ENCODE data around the gene OR51B2.

Gene OR51B2

DNA sequence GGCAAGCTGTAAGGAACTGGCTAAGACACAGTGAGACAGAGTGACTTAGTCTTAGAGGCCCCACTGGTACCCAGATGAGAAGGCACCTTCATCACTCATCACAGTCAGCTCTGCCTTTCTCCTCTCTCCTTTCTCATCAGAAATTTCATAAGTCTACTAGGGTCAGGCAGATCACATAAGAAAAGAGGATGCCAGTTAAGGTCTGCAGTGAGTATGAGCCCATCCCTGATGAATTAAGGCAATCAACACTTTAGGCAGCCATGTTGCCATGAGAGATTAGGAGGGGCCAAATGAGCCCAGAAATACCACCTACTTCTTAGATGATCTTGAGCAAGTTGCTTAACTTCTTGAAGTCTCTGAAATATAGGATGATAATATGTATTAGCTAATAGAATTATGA, 42.5 kb downstream of the OR51B2 start:
- no peak for DNase-seq

DNA sequence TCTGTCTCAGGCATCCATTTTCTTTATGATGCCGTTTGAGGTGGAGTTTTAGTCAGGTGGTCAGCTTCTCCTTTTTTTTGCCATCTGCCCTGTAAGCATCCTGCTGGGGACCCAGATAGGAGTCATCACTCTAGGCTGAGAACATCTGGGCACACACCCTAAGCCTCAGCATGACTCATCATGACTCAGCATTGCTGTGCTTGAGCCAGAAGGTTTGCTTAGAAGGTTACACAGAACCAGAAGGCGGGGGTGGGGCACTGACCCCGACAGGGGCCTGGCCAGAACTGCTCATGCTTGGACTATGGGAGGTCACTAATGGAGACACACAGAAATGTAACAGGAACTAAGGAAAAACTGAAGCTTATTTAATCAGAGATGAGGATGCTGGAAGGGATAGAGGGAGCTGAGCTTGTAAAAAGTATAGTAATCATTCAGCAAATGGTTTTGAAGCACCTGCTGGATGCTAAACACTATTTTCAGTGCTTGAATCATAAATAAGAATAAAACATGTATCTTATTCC, 43.5 kb downstream of the OR51B2 start:
- DNase-seq, result peak; percentile 16

DNA sequence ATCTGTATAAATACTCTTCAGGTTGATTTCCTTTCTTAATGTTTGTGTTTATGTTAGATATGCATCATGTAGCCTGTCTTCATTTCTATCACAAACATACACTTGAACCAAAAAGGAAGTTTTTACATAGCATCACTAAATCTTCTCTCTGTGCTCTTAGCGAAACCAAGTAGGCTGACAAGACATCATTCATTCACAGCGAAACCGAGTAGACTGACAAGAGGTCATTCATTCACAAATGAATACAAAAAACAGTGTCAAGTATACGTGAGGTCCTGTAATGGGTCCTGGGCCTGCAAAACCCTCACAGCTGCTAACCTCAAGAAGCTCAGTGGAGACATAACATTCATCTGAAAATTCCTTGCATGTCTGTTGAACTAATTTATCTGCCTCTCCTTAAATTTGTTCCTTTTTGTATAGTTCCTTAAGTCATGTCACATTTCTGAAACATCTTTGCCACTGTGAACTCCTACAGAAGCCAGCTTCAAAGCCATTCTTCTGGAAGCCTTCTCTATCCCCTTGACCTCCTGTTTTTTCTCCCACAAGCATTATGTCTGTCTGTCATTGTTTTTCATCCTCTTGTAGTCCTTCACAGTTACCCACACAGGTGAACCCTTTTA, 44.5 kb downstream of the OR51B2 start:
- DNase-seq, result no peak

DNA sequence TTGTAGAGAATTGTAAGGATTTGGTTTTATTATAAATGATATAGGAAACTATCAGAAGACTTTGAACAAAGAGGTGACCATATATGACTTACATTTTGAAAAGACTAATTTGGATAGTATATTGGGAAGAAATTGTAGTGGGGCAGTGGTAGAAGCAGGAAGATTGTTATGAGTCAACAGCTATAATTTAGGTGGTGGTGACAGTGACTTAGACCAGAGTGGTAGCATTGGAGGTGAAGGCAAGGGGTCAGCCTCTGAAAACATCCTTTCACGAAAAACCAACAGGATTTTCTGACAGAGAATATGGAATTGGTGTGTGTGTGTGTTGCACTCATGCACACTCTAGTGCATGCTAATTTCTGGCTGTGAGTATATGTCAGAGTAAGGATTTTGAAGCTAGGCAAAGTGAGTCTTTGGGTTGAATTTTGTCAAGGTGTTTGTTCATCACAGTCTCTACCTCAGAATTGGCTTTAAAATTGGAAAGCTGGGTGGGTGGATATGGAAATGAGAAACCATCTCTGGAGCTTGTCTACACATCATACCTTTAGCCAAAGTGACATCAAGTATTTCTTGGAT, 46.2 kb downstream of the OR51B2 start:
- DNase-seq, result no peak

DNA sequence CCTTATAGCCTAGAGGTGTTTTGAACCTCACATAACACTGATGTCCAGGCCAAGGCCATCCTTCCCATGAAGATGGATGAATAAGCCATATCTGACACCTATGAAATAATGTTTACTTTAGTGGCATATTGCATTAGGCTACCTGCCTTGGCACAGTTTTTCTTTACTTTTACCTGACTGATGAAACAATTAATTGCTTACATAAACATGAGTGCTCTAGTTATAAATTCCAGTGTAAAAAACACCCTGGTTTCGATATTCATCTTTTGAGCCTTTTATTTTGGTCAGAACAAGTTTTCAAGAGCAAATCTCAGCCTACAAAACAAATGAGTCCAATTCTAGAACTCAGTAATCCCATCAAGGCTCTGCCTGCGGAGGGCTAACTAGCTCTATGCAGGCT, 47.4 kb downstream of the OR51B2 start:
- no peak for DNase-seq

DNA sequence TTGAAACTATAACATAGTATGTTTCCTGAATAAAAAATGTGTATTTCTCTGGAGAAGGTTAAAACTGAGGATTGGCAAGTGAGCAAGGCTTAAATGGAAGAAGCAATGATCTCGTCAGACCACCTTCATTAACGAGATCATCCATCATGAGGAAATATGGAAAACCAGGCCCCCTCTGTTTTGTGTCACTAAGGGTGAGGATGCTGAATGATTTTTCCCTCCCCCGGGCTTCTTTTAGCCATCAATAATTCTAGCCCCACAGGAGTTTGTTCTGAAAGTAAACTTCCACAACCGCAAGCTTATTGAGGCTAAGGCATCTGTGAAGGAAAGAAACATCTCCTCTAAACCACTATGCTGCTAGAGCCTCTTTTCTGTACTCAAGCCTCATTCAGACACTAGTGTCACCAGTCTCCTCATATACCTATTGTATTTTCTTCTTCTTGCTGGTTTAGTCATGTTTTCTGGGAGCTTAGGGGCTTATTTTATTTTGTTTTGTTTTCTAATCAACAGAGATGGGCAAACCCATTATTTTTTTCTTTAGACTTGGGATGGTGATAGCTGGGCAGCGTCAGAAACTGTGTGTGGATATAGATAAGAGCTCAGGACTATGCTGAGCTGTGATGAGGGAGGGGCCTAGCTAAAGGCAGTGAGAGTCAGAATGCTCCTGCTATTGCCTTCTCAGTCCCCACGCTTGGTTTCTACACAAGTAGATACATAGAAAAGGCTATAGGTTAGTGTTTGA, 48.6 kb downstream of the OR51B2 start:
- DNase-seq, result no peak

DNA sequence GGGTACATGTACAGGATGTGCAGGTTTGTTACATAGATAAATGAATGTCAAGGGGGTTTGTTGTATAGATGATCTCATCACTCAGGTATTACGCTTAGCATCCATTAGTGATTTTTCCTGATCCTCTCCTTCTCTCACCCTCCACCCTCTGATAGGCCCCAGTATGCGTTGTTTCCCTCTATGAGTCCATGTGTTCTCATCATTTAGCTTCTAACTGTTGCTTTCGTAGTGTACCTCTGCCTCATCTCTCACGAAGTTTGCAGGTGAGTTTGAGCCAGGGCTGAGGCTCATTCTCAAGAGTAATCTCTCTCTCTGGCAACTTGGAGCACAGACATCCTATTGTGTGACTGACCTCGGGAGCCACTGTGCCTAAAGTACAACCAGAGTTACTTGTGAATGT, 49.7 kb downstream of the OR51B2 start:
- DNase-seq, result no peak

Measured in midbrain (tissue), 1 donor.